Neural cell (in vitro differentiated cells): ENCODE measurements around the gene CADM3. TPM values are rescaled to one million over a fixed set of nuclear protein-coding genes. Genes with fewer than 3 reads are reported as not detected.

Source experiments
- H2AFZ ChIP-seq: fragments of 200-600, 300-800 bp; sonication (generic), shearing (Covaris generic); 2 replicates; pipeline ENCODE4 v1.6.0; 2014; ENCODE audit warnings: low read depth, mild to moderate bottlenecking, antibody characterized with exemption, low read length, moderate library complexity
- H3F3A ChIP-seq: fragments of 200-600 bp; shearing (Covaris generic); 2 replicates; pipeline ENCODE4 v1.6.1; 2016; ENCODE audit warnings: mild to moderate bottlenecking, moderate library complexity, mixed read lengths, antibody characterized with exemption, low read length; ENCODE audit not compliant: insufficient read depth, poor library complexity, severe bottlenecking
- H3K27ac ChIP-seq: fragments of 200-600, 300-800 bp; sonication (generic), shearing (Covaris generic); 2 replicates; pipeline ENCODE4 v1.5.1; 2014; ENCODE audit warnings: mild to moderate bottlenecking, low read length, moderate library complexity
- H3K27me3 ChIP-seq: fragments of 300-800, 200-600 bp; sonication (generic), shearing (Covaris generic); 2 replicates; pipeline ENCODE4 v1.6.0; 2014; ENCODE audit warnings: mild to moderate bottlenecking, low read depth, low read length, moderate library complexity; ENCODE audit not compliant: insufficient read depth
- H3K36me3 ChIP-seq: fragments of 300-800, 200-600 bp; sonication (generic), shearing (Covaris generic); 2 replicates; pipeline ENCODE4 v1.5.1; 2014; ENCODE audit warnings: mild to moderate bottlenecking, antibody characterized with exemption, low read length, moderate library complexity; ENCODE audit not compliant: insufficient read depth
- H3K4me2 ChIP-seq: fragments of 300-800, 200-600 bp; sonication (generic), shearing (Covaris generic); 2 replicates; pipeline ENCODE4 v1.6.0; 2014; ENCODE audit warnings: mild to moderate bottlenecking, low read length
- H3K4me3 ChIP-seq: fragments of 300-800, 200-600 bp; sonication (generic), shearing (Covaris generic); 2 replicates; pipeline ENCODE4 v1.5.1; 2014; ENCODE audit warnings: mild to moderate bottlenecking, low read length, moderate library complexity
- H3K79me2 ChIP-seq: fragments of 200-600 bp; shearing (Covaris generic); replicated peaks from 2 replicates; pipeline ENCODE4 v1.6.0; 2014; ENCODE audit warnings: mild to moderate bottlenecking, low read length, moderate library complexity; ENCODE audit not compliant: insufficient read depth
- H3K9ac ChIP-seq: fragments of 300-800, 200-600 bp; sonication (generic), shearing (Covaris generic); 2 replicates; pipeline ENCODE4 v1.6.1; 2016; ENCODE audit warnings: mild to moderate bottlenecking, low read length, mixed read lengths
- H3K9me2 ChIP-seq: fragments of 200-600 bp; shearing (Covaris generic); 2 replicates; pipeline ENCODE4 v1.6.1; 2016; ENCODE audit warnings: mild to moderate bottlenecking, low read length, mixed read lengths; ENCODE audit not compliant: insufficient read depth
- H3K9me3 ChIP-seq: fragments of 200-600, 300-800 bp; sonication (generic), shearing (Covaris generic); 2 replicates; pipeline ENCODE4 v1.6.1; 2016; ENCODE audit warnings: mild to moderate bottlenecking, mixed run types, low read length, moderate library complexity, mixed read lengths
- H4K20me1 ChIP-seq: fragments of 200-600 bp; shearing (Covaris generic); 2 replicates; pipeline ENCODE4 v1.6.1; 2016; ENCODE audit warnings: mild to moderate bottlenecking, mixed run types; ENCODE audit not compliant: insufficient read depth
- CTCF ChIP-seq: fragments of 450-650 bp; IDR thresholded peaks from 2 replicates; pipeline ENCODE4 v1.5.1; 2014; ENCODE audit warnings: antibody characterized with exemption, mild to moderate bottlenecking, moderate library complexity; ENCODE audit not compliant: poor library complexity, severe bottlenecking
- EP300 ChIP-seq: fragments of 450-650 bp; conservative IDR thresholded peaks from 2 replicates; pipeline ENCODE4 v1.6.1; 2014; ENCODE audit warnings: antibody characterized with exemption, mild to moderate bottlenecking, moderate library complexity; ENCODE audit not compliant: poor library complexity, severe bottlenecking
- MXI1 ChIP-seq: fragments of 450-650 bp; conservative IDR thresholded peaks from 2 replicates; pipeline ENCODE4 v1.6.1; 2014; ENCODE audit warnings: antibody characterized with exemption, mild to moderate bottlenecking; ENCODE audit not compliant: poor library complexity, severe bottlenecking
- POLR2AphosphoS5 ChIP-seq: IDR thresholded peaks from 2 replicates; pipeline ENCODE4 v1.6.1; 2012
- RAD21 ChIP-seq: fragments of 450-650 bp; conservative IDR thresholded peaks from 2 replicates; pipeline ENCODE4 v1.6.1; 2014; ENCODE audit warnings: antibody characterized with exemption, mild to moderate bottlenecking, moderate library complexity
- REST ChIP-seq: IDR thresholded peaks from 2 replicates; pipeline ENCODE4 v1.6.1; 2012; ENCODE audit warnings: borderline replicate concordance
- TAF1 ChIP-seq: IDR thresholded peaks from 2 replicates; pipeline ENCODE4 v1.6.1; 2012; ENCODE audit warnings: low read depth
- polyA plus RNA-seq: library from polyadenylated mRNA; depleted of rRNA; stranded (reverse); fragments of >200 nt; gene quantifications from 2 replicates; pipeline ENCODE4 v1.2.3, GENCODE V29; 2014

Gene CADM3
- polyA plus RNA-seq, 1 donor from 2014 or later: 81.7 TPM

- no peak overlapping the region for H3K4me2 ChIP-seq
- H3K27me3 ChIP-seq: no peaks in the 10 kb centered on the region
- no peaks in the 10 kb centered on the region for H4K20me1 ChIP-seq
- H2AFZ ChIP-seq: no peak overlapping the region
- no peaks in the 10 kb centered on the region for H3K9me2 ChIP-seq
- no peak overlapping the region for H3K27ac ChIP-seq
- H3K36me3 ChIP-seq: peaks cover 12% of the 10 kb centered on the region
- no peaks in the 10 kb centered on the region for H3F3A ChIP-seq
- H3K79me2 ChIP-seq: peaks cover 30% of the 10 kb centered on the region
- TF ChIP-seq TAF1: no peak
- TF ChIP-seq RAD21: no peak
- TF ChIP-seq EP300: no peak
- TF ChIP-seq MXI1: no peak
- no peak overlapping the region for H3K4me3 ChIP-seq
- H3K9ac ChIP-seq: no peak overlapping the region
- H3K9me3 ChIP-seq: no peaks in the 10 kb centered on the region
Measured at GRCh38 chr1:159175571-159175970, 4.2 kb downstream of the CADM3 start.

- no peaks in the 10 kb centered on the region for H3K9me2 ChIP-seq
- peak; percentile 84 for TF ChIP-seq REST
- TF ChIP-seq EP300: no peak
- H3K27me3 ChIP-seq: no peaks in the 10 kb centered on the region
- no peak overlapping the region for H3K4me3 ChIP-seq
- H3K9ac ChIP-seq: no peak overlapping the region
- H4K20me1 ChIP-seq: no peaks in the 10 kb centered on the region
- H3K4me2 ChIP-seq: no peak overlapping the region
- H3F3A ChIP-seq: no peaks in the 10 kb centered on the region
- peaks cover 23% of the 10 kb centered on the region for H3K79me2 ChIP-seq
- peaks cover 16% of the 10 kb centered on the region for H3K36me3 ChIP-seq
- H3K27ac ChIP-seq: no peak overlapping the region
- no peaks in the 10 kb centered on the region for H3K9me3 ChIP-seq
- no peak overlapping the region for H2AFZ ChIP-seq
Measured at GRCh38 chr1:159177272-159177907, 6.0 kb downstream of the CADM3 start.

- Histone ChIP-seq H3K27ac (no peak overlapping the region), H3K4me3 (no peak overlapping the region), H2AFZ (no peak overlapping the region), H3K79me2 (peaks cover 10% of the 10 kb centered on the region), H3K9me2 (no peaks in the 10 kb centered on the region), H3F3A (no peaks in the 10 kb centered on the region), H3K4me2 (no peak overlapping the region), H4K20me1 (no peaks in the 10 kb centered on the region), H3K9me3 (no peaks in the 10 kb centered on the region), H3K9ac (no peak overlapping the region), H3K27me3 (no peaks in the 10 kb centered on the region), H3K36me3 (peaks cover 16% of the 10 kb centered on the region)
- TF ChIP-seq REST (no peak), TAF1 (no peak), CTCF (no peak), RAD21 (no peak), POLR2AphosphoS5 (no peak)
Measured at GRCh38 chr1:159179906-159180305, 8.5 kb downstream of the CADM3 start.
